Liver (tissue), 9 donors: Measurements from ENCODE around the gene GANC. TPM values are rescaled to one million over a fixed set of nuclear protein-coding genes. Genes with fewer than 3 reads are reported as not detected.

Source experiments
- DNase-seq: peaks from one replicate; pipeline ENCODE4 v3.0.0-alpha.2; 2017; ENCODE audit warnings: low spot score
- H3K27ac ChIP-seq, 2 donors: one replicate each; pipeline ENCODE4 v1.7.0; 2013; ENCODE audit warnings: inconsistent platforms in 2 of 2, low read length in 2 of 2, control low read depth in 1 of 2, low read depth in 1 of 2, mild to moderate bottlenecking in 1 of 2
- H3K27me3 ChIP-seq, 4 donors: one replicate each; pipeline versions ENCODE4 v1.6.1 to v1.7.0; 2013; ENCODE audit warnings: low read length in 3 of 4, inconsistent platforms in 1 of 4, mild to moderate bottlenecking in 1 of 4, moderate library complexity in 1 of 4; ENCODE audit not compliant: control insufficient read depth in 4 of 4, insufficient read depth in 4 of 4
- H3K36me3 ChIP-seq, 4 donors: one replicate each; pipeline versions ENCODE4 v1.6.1 to v1.7.0; 2013; ENCODE audit warnings: low read length in 3 of 4, mild to moderate bottlenecking in 3 of 4, low read depth in 1 of 4, moderate library complexity in 1 of 4; ENCODE audit not compliant: control insufficient read depth in 4 of 4, insufficient read depth in 3 of 4
- H3K4me1 ChIP-seq, 4 donors: one replicate each; pipeline versions ENCODE4 v1.6.1 to v1.7.0; 2013; ENCODE audit warnings: low read length in 3 of 4, mild to moderate bottlenecking in 3 of 4, moderate library complexity in 1 of 4; ENCODE audit not compliant: control insufficient read depth in 4 of 4, insufficient read depth in 4 of 4
- H3K4me3 ChIP-seq, 3 donors: one replicate each; pipeline versions ENCODE4 v1.6.1 to v1.7.0; 2013; ENCODE audit warnings: low read length in 3 of 3, control low read depth in 1 of 3, low read depth in 1 of 3, mild to moderate bottlenecking in 1 of 3
- H3K9ac ChIP-seq, 2 donors: one replicate each; pipeline ENCODE4 v1.7.0; 2013; ENCODE audit warnings: low read length in 2 of 2, mild to moderate bottlenecking in 2 of 2, moderate library complexity in 2 of 2, control low read depth in 1 of 2, low read depth in 1 of 2
- H3K9me3 ChIP-seq, 4 donors: one replicate each; pipeline versions ENCODE4 v1.6.1 to v1.7.0; 2013; ENCODE audit warnings: low read length in 3 of 4; ENCODE audit not compliant: control insufficient read depth in 4 of 4
- FOXA1 ChIP-seq: IDR thresholded peaks from 2 replicates; pipeline ENCODE4 v1.6.1; 2016; ENCODE audit warnings: antibody characterized with exemption
- FOXA2 ChIP-seq: IDR thresholded peaks from 2 replicates; pipeline ENCODE4 v1.6.1; 2016; ENCODE audit warnings: antibody characterized with exemption
- GABPA ChIP-seq, 2 donors: IDR thresholded peaks in 1 of 2; conservative IDR thresholded peaks in 1 of 2; 2 replicates each; pipeline ENCODE4 v1.6.1; 2016; ENCODE audit warnings: antibody characterized with exemption in 2 of 2, mild to moderate bottlenecking in 1 of 2, moderate library complexity in 1 of 2
- HNF4A ChIP-seq, 2 donors: conservative IDR thresholded peaks; 2 replicates each; pipeline ENCODE4 v1.6.1; 2016; ENCODE audit warnings: antibody characterized with exemption in 2 of 2, mild to moderate bottlenecking in 2 of 2
- HNF4G ChIP-seq: IDR thresholded peaks from 2 replicates; pipeline ENCODE4 v1.6.1; 2016; ENCODE audit warnings: antibody characterized with exemption
- JUND ChIP-seq, 2 donors: IDR thresholded peaks; 2 replicates each; pipeline ENCODE4 v1.6.1; 2016; ENCODE audit warnings: antibody characterized with exemption in 2 of 2
- NR2F2 ChIP-seq: IDR thresholded peaks from 2 replicates; pipeline ENCODE4 v1.6.1; 2016; ENCODE audit warnings: antibody characterized with exemption
- RAD21 ChIP-seq, 2 donors: IDR thresholded peaks; 2 replicates each; pipeline ENCODE4 v1.6.1; 2016; ENCODE audit warnings: antibody characterized with exemption in 2 of 2, mild to moderate bottlenecking in 2 of 2
- RXRA ChIP-seq, 2 donors: IDR thresholded peaks; 2 replicates each; pipeline ENCODE4 v1.6.1; 2017 to 2018; ENCODE audit warnings: antibody characterized with exemption in 2 of 2, mild to moderate bottlenecking in 1 of 2
- TAF1 ChIP-seq: conservative IDR thresholded peaks from 2 replicates; pipeline ENCODE4 v1.6.1; 2016; ENCODE audit warnings: antibody characterized with exemption, mild to moderate bottlenecking
- YY1 ChIP-seq: IDR thresholded peaks from 2 replicates; pipeline ENCODE4 v1.6.1; 2016; ENCODE audit warnings: antibody characterized with exemption, mild to moderate bottlenecking
- WGBS: extraction: QIAGEN DNeasy Blood & Tissue Kit; methylation state at CpG from one replicate; pipeline ENCODE4 v1.1.7; 2013; 5-methylcytosine and 5-hydroxymethylcytosine counted together
- polyA plus RNA-seq, 2 donors: library from polyadenylated mRNA; stranded (reverse) in 1 of 2; unstranded in 1 of 2; fragments of 200-250 nt in 1 of 2; fragments of >200 nt in 1 of 2; fragmentation: Nextera tagmentation in 1 of 2; extraction: Ambion mirVana in 1 of 2; gene quantifications; one replicate each; pipeline versions ENCODE4 v1.2.1 to v1.2.3, GENCODE V29; 2013 to 2015
- total RNA-seq, 2 donors: library from RNA; depleted of rRNA; stranded (reverse); fragments of >200 nt; gene quantifications; one replicate each; pipeline ENCODE4 v1.2.3, GENCODE V29; 2014
- TF ChIP-seq, protein P1 (sequence below): IDR thresholded peaks from 2 replicates; pipeline ENCODE4 v1.6.1; 2016; ENCODE audit warnings: antibody characterized with exemption, mild to moderate bottlenecking
- TF ChIP-seq, protein P2 (sequence below): IDR thresholded peaks from 2 replicates; pipeline ENCODE4 v1.6.1; 2016; ENCODE audit warnings: antibody characterized with exemption
- TF ChIP-seq, protein P3 (sequence below): fragments of 150-350 bp; IDR thresholded peaks from 2 replicates; pipeline ENCODE4 v1.5.1; 2017; ENCODE audit warnings: improper control_type of control experiment, low read depth, low read length; ENCODE audit not compliant: missing input control
- donor health status: healthy.
- donor health status: healthy.
- donor health status: healthy.
- donor health status: healthy.
- donor health status: healthy.

GANC gene
- total and polyA plus RNA-seq, 4 donors = 4.8 to 28.9 (median 10.9) TPM

DNA sequence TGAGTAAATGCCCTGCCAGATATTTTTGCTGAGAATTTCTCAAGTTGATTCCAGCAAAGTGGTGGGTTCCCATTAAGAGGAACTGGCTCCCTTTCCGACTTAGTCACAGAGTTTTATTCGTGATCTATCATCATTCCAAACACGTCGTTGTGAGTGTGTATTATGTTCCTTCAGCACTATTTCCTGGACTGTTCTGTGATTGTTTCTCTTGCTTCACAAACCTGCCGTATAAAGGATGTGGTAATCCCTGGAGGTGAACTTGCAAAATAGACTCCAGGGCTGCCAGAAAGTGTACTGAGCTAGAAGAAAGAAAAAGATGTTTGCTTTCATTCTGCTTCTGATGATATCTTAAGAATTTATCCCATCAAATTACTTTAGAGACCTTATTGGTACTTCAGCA is 71.8 kb downstream of the GANC start:
- no peak overlapping the region for H3K9ac ChIP-seq
- no peaks in the 10 kb centered on the region for H3K4me1 ChIP-seq
- H3K36me3 ChIP-seq = peaks cover 6 to 63% (median 24%) of the 10 kb centered on the region in 4 donors
- no peak overlapping the region for H3K4me3 ChIP-seq
- H3K27me3 ChIP-seq = no peaks in the 10 kb centered on the region
- no peaks in the 10 kb centered on the region for H3K9me3 ChIP-seq
- DNase-seq = no peak
- no peak overlapping the region for H3K27ac ChIP-seq
- 65% methylated on average over 5 of the region's 5 CpGs for WGBS
- TF ChIP-seq HNF4G (no peak), JUND (IDR thresholded peaks at IDR 0.05) (no peak), RXRA (IDR thresholded peaks at IDR 0.05) (no peak), GABPA (IDR thresholded peaks at IDR 0.05 in 1 of 2, conservative IDR thresholded peaks at IDR 0.05 in 1 of 2) (no peak), FOXA2 (no peak)
- TF ChIP-seq, protein P1, sequence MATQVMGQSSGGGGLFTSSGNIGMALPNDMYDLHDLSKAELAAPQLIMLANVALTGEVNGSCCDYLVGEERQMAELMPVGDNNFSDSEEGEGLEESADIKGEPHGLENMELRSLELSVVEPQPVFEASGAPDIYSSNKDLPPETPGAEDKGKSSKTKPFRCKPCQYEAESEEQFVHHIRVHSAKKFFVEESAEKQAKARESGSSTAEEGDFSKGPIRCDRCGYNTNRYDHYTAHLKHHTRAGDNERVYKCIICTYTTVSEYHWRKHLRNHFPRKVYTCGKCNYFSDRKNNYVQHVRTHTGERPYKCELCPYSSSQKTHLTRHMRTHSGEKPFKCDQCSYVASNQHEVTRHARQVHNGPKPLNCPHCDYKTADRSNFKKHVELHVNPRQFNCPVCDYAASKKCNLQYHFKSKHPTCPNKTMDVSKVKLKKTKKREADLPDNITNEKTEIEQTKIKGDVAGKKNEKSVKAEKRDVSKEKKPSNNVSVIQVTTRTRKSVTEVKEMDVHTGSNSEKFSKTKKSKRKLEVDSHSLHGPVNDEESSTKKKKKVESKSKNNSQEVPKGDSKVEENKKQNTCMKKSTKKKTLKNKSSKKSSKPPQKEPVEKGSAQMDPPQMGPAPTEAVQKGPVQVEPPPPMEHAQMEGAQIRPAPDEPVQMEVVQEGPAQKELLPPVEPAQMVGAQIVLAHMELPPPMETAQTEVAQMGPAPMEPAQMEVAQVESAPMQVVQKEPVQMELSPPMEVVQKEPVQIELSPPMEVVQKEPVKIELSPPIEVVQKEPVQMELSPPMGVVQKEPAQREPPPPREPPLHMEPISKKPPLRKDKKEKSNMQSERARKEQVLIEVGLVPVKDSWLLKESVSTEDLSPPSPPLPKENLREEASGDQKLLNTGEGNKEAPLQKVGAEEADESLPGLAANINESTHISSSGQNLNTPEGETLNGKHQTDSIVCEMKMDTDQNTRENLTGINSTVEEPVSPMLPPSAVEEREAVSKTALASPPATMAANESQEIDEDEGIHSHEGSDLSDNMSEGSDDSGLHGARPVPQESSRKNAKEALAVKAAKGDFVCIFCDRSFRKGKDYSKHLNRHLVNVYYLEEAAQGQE = peak; percentile 93
- TF ChIP-seq, protein P2, sequence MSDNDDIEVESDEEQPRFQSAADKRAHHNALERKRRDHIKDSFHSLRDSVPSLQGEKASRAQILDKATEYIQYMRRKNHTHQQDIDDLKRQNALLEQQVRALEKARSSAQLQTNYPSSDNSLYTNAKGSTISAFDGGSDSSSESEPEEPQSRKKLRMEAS = no peak

DNA sequence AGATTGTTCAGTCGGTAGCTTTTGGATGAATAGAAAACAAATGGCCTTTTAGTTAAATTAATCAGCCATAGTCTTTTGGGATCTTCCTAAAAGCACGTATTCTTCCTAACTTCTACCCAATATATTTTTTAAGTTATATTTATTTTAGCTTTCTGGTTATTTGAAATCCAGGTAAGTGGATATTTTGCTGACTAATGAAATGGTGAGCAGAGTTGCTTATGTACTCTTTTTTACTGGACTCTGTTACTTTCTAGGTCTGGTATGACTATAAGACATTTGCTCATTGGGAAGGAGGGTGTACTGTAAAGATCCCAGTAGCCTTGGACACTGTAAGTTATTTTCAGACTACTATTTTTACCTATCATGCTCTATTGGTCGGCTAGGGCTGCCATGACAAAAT is 72.5 kb downstream of the GANC start:
- no peak overlapping the region for H3K27ac ChIP-seq
- no peak overlapping the region for H3K4me3 ChIP-seq
- no peak for DNase-seq
- H3K4me1 ChIP-seq = no peaks in the 10 kb centered on the region
- H3K9me3 ChIP-seq = no peaks in the 10 kb centered on the region
- TF ChIP-seq TAF1 (no peak), RAD21 (IDR thresholded peaks at IDR 0.05) (no peak), FOXA1 (no peak), NR2F2 (no peak), HNF4A (conservative IDR thresholded peaks at IDR 0.05) (no peak), GABPA (IDR thresholded peaks at IDR 0.05 in 1 of 2, conservative IDR thresholded peaks at IDR 0.05 in 1 of 2) (no peak), YY1 (no peak), JUND (IDR thresholded peaks at IDR 0.05) (no peak)
- TF ChIP-seq, protein P3, sequence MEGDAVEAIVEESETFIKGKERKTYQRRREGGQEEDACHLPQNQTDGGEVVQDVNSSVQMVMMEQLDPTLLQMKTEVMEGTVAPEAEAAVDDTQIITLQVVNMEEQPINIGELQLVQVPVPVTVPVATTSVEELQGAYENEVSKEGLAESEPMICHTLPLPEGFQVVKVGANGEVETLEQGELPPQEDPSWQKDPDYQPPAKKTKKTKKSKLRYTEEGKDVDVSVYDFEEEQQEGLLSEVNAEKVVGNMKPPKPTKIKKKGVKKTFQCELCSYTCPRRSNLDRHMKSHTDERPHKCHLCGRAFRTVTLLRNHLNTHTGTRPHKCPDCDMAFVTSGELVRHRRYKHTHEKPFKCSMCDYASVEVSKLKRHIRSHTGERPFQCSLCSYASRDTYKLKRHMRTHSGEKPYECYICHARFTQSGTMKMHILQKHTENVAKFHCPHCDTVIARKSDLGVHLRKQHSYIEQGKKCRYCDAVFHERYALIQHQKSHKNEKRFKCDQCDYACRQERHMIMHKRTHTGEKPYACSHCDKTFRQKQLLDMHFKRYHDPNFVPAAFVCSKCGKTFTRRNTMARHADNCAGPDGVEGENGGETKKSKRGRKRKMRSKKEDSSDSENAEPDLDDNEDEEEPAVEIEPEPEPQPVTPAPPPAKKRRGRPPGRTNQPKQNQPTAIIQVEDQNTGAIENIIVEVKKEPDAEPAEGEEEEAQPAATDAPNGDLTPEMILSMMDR = no peak
- TF ChIP-seq, protein P2 = no peak
- TF ChIP-seq, protein P1 = no peak
- no peaks in the 10 kb centered on the region for H3K27me3 ChIP-seq
- H3K36me3 ChIP-seq = peaks cover 6 to 63% (median 25%) of the 10 kb centered on the region in 4 donors
- no peak overlapping the region for H3K9ac ChIP-seq
- 98% methylated on average over 3 of the region's 3 CpGs for WGBS
